Ectodermal cell (in vitro differentiated cells): ENCODE data around the gene TVP23B. TPM values are rescaled to one million over a fixed set of nuclear protein-coding genes. Genes with fewer than 3 reads are reported as not detected.
"Not testable (repeated sequence)": the region's sequence is repeated elsewhere in the genome, so short reads cannot be mapped to it uniquely, and the experiment has no call there.

Experiments
- H3K27ac ChIP-seq: 2 replicates; pipeline ENCODE4 v1.7.0; 2013; ENCODE audit warnings: mild to moderate bottlenecking, low read depth, low read length; ENCODE audit not compliant: insufficient read depth, poor library complexity, severe bottlenecking
- H3K27me3 ChIP-seq: 2 replicates; pipeline ENCODE4 v1.7.0; 2013; ENCODE audit warnings: mild to moderate bottlenecking, low read length; ENCODE audit not compliant: insufficient read depth, control insufficient read depth, poor library complexity, severe bottlenecking
- H3K36me3 ChIP-seq: one replicate; pipeline ENCODE4 v1.7.0; 2013; ENCODE audit warnings: low read length; ENCODE audit not compliant: control insufficient read depth, insufficient read depth
- H3K4me1 ChIP-seq: one replicate; pipeline ENCODE4 v1.7.0; 2013; ENCODE audit warnings: low read length; ENCODE audit not compliant: control insufficient read depth, insufficient read depth
- H3K4me3 ChIP-seq: 2 replicates; pipeline ENCODE4 v1.7.0; 2013; ENCODE audit warnings: low read depth, low read length, control low read depth; ENCODE audit not compliant: insufficient read depth
- H3K9me3 ChIP-seq: 2 replicates; pipeline ENCODE4 v1.7.0; 2013; ENCODE audit warnings: mild to moderate bottlenecking, low read length, moderate library complexity; ENCODE audit not compliant: control insufficient read depth
- WGBS, 2 experiments: methylation state at CpG; one replicate each; pipeline ENCODE4 v1.1.7; 2013; ENCODE audit warnings: missing lambda C conversion rate in 2 of 2; 5-methylcytosine and 5-hydroxymethylcytosine counted together
- polyA plus RNA-seq, 4 experiments: library from polyadenylated mRNA; stranded (reverse); fragments of 50-300 nt; gene quantifications; one replicate each; pipeline ENCODE4 v1.2.3, GENCODE V29; 2013

Gene TVP23B
- 28.0 TPM for polyA plus RNA-seq (2013, experiment 1 of 4)
- polyA plus RNA-seq (2013, experiment 2 of 4), result 33.9 TPM
- polyA plus RNA-seq (2013, experiment 3 of 4), result 21.9 TPM
- 26.5 TPM for polyA plus RNA-seq (2013, experiment 4 of 4)

GRCh38 chr17:18780991-18781718 lies at the start of gene TVP23B:
Gene TVP23B (plus strand): TSS chr17:18781183. CDS start chr17:18781294, 111 bp downstream.
- not testable (repeated sequence) for H3K36me3 ChIP-seq, H3K27me3 ChIP-seq, H3K9me3 ChIP-seq, H3K4me1 ChIP-seq, H3K27ac ChIP-seq
- 0 to 1% methylated on average over 34 to 40 of the region's 56 CpGs for WGBS, 2 experiments
- peak within 1 kb of the TSS; percentile 53 for H3K4me3 ChIP-seq

DNA sequence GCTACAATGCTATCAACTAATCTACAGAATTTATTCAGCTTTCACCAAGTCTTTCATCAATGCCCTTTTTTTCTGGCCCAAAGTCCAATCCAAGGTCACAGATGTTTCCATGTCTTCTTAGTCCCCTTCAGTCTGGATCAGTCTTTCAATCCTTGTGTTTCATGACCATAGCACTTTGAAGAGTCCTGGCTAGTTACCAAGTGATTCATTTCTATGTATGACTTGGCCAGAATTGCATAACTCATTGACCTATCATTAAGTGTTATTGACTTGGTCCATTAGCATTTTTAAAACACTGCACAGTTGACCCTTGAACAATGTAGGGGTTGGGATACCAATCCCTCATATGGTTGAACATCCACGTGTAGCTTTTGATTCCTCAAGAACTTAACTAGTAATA lies 48.5 kb upstream of the TVP23B start:
- not testable (repeated sequence) for H3K27ac ChIP-seq, H3K36me3 ChIP-seq, H3K4me3 ChIP-seq, H3K4me1 ChIP-seq, H3K27me3 ChIP-seq, H3K9me3 ChIP-seq
- WGBS, 2 experiments, result 100% methylated on average over 1 of the region's 1 CpG

- H3K27me3 ChIP-seq, H3K27ac ChIP-seq, H3K9me3 ChIP-seq, H3K4me1 ChIP-seq, H3K36me3 ChIP-seq, H3K4me3 ChIP-seq: not testable (repeated sequence)
- WGBS, 2 experiments, result 90 to 94% methylated on average over 3 to 4 of the region's 4 CpGs
Measured at GRCh38 chr17:18733350-18733749, 47.6 kb upstream of the TVP23B start.

- H3K4me3 ChIP-seq, H3K36me3 ChIP-seq, H3K27me3 ChIP-seq, H3K27ac ChIP-seq, H3K4me1 ChIP-seq, H3K9me3 ChIP-seq: not testable (repeated sequence)
- 97 to 98% methylated on average over 6 to 7 of the region's 7 CpGs for WGBS, 2 experiments
Measured at GRCh38 chr17:18739616-18740391, 41.2 kb upstream of the TVP23B start.

DNA sequence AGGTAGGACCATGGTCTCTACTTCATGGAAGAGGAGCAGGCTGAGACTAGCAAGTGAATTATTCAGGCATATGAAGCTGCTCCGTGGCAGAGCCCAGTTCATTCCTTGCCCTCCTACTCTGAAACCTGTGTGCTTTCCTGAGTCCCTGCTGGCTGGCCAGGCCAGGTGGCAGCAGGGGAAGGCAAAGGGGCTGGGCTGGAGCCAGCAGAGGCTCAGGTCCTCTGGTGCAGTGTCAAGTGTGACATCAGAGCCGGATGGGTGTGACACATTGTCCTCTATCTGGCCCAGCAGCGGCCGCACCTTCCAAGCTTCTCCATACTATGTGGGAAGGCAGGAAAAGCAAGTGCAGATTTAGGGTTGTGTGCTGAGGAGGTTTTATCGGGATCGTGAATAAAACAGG lies 39.8 kb upstream of the TVP23B start:
- H3K9me3 ChIP-seq, result not testable (repeated sequence)
- 96 to 97% methylated on average over 2 of the region's 6 CpGs for WGBS, 2 experiments

GRCh38 chr17:18743699-18744421 lies 37.1 kb upstream of the TVP23B start, which contains the start of gene FBXW10:
Gene FBXW10 (plus strand): TSS chr17:18744054. CDS start chr17:18744245, 191 bp downstream.
- not testable (repeated sequence) for H3K4me1 ChIP-seq, H3K27me3 ChIP-seq, H3K27ac ChIP-seq, H3K4me3 ChIP-seq, H3K9me3 ChIP-seq, H3K36me3 ChIP-seq
- 76 to 82% methylated on average over 5 of the region's 10 CpGs for WGBS, 2 experiments

More for the DNA sequence above, 39.8 kb upstream of the TVP23B start:
- not testable (repeated sequence) for H3K4me1 ChIP-seq, H3K4me3 ChIP-seq, H3K36me3 ChIP-seq, H3K27ac ChIP-seq, H3K27me3 ChIP-seq

DNA sequence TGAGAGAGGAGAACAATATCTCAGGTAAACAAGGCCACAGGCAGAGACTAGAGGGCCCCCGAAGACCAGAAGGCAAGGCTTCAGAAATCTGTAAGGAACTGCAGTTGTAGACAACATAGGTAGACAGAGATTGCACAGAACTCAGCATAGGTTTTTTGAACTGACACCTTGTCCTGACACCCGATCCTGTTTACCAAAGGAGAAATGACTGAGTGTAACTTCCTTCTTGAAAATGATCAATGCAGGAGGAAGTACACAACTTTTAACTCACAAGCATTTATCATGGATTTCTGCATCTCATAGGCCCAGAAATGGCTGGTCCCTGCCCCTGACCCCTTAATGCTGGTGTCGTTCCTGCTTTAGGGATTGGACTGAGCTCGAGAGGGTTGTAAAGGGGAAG lies 36.3 kb upstream of the TVP23B start:
- not testable (repeated sequence) for H3K36me3 ChIP-seq, H3K4me3 ChIP-seq, H3K27ac ChIP-seq, H3K27me3 ChIP-seq, H3K4me1 ChIP-seq, H3K9me3 ChIP-seq
- 88 to 91% methylated on average over 3 to 4 of the region's 4 CpGs for WGBS, 2 experiments

GRCh38 chr17:18746551-18746950 lies 34.4 kb upstream of the TVP23B start:
- not testable (repeated sequence) for H3K36me3 ChIP-seq, H3K27ac ChIP-seq
- WGBS, 2 experiments, result 60 to 74% methylated on average over 2 to 3 of the region's 3 CpGs

GRCh38 chr17:18747501-18747900 lies 33.5 kb upstream of the TVP23B start:
- not testable (repeated sequence) for H3K4me1 ChIP-seq, H3K27ac ChIP-seq, H3K9me3 ChIP-seq, H3K36me3 ChIP-seq, H3K27me3 ChIP-seq, H3K4me3 ChIP-seq
- WGBS, 2 experiments, result 89 to 100% methylated on average over 4 of the region's 6 CpGs

More at GRCh38 chr17:18746551-18746950, 34.4 kb upstream of the TVP23B start:
- not testable (repeated sequence) for H3K4me3 ChIP-seq, H3K27me3 ChIP-seq, H3K9me3 ChIP-seq, H3K4me1 ChIP-seq

DNA sequence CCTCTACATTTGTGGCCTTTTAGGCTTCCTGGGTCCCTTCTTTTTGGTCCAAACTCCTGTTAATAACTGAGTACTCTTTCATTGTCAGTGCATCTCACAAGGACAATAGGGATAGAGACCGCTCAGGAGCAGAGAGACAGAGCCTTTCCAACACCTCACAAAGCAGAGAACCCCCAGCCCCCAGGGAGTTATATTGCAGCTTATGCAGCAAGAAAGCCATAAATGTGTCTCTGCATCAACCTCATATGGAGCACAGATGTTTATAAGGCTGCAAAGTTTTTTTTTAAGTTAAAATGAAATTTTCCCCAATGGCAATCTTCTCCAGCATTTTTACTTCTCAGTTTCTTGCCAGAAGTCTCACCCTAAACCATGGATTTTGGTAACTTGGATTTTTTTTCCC lies 30.7 kb upstream of the TVP23B start:
- H3K27me3 ChIP-seq, H3K9me3 ChIP-seq, H3K36me3 ChIP-seq, H3K27ac ChIP-seq, H3K4me3 ChIP-seq, H3K4me1 ChIP-seq: not testable (repeated sequence)
- 100% methylated on average over 1 of the region's 1 CpG; no CpG with 5 or more reads in 1 of the 2 experiments for WGBS, 2 experiments
